ENCODE data around the gene ZSCAN31. TPM values are rescaled to one million over a fixed set of nuclear protein-coding genes. Genes with fewer than 3 reads are reported as not detected.

Gene ZSCAN31
- total RNA-seq, 4 donors from 2014 or later, result 2.4 to 14.1 (median 7.5) TPM

- no peak for ATAC-seq
- intact Hi-C loops (cut with DNase I; ENCODE audit: low total_unique reads), result no loop called here
- H3K4me3 ChIP-seq, result no peak overlapping the region
- H3K27ac ChIP-seq, result no peak overlapping the region
- DNase-seq, result no peak
- TF ChIP-seq POLR2A (IDR thresholded peaks at IDR 0.05) (no peak), CTCF (IDR thresholded peaks at IDR 0.05 in 4 of 5, conservative IDR thresholded peaks at IDR 0.05 in 1 of 5) (no peak)
- peaks cover 0 to 7% of the 10 kb centered on the region in 2 donors for H3K36me3 ChIP-seq
- in situ Hi-C loops (cut with MboI; ENCODE audit: low sequenced_read_pairs in 4 of 4), result no loop called here
- peaks cover 0 to 3% (median 0%) of the 10 kb centered on the region in 3 donors for H3K27me3 ChIP-seq
- no peaks in the 10 kb centered on the region for H3K4me1 ChIP-seq
- no peaks in the 10 kb centered on the region for H3K9me3 ChIP-seq
Measured at GRCh38 chr6:28378644-28379043, 42.7 kb upstream of the ZSCAN31 start.

- no peaks in the 10 kb centered on the region for H3K9me3 ChIP-seq
- no peak for ATAC-seq
- H3K27me3 ChIP-seq, result no peaks in the 10 kb centered on the region
- TF ChIP-seq POLR2A (IDR thresholded peaks at IDR 0.05) (no peak), CTCF (IDR thresholded peaks at IDR 0.05 in 4 of 5, conservative IDR thresholded peaks at IDR 0.05 in 1 of 5) (no peak)
- in situ Hi-C loops (cut with MboI; ENCODE audit: low sequenced_read_pairs in 4 of 4) (no loop called here), intact Hi-C loops (cut with DNase I; ENCODE audit: low total_unique reads) (no loop called here)
- H3K4me3 ChIP-seq, result no peak overlapping the region
- H3K36me3 ChIP-seq, result peaks cover 0 to 7% of the 10 kb centered on the region in 2 donors
- DNase-seq, result no peak
- no peak overlapping the region for H3K27ac ChIP-seq
- H3K4me1 ChIP-seq, result no peaks in the 10 kb centered on the region
Measured at GRCh38 chr6:28377879-28378278, 41.9 kb upstream of the ZSCAN31 start.

- intact Hi-C loops (cut with DNase I; ENCODE audit: low total_unique reads), result no loop called here
- Histone ChIP-seq H3K27ac (no peak overlapping the region), H3K36me3 (peaks cover 0 to 6% of the 10 kb centered on the region in 2 donors), H3K4me1 (no peaks in the 10 kb centered on the region), H3K9me3 (no peaks in the 10 kb centered on the region), H3K4me3 (no peak overlapping the region), H3K27me3 (no peaks in the 10 kb centered on the region)
- DNase-seq (no peak), ATAC-seq (no peak)
- in situ Hi-C loops (cut with MboI; ENCODE audit: low sequenced_read_pairs in 4 of 4), result loop anchor here in 1 of 4 donors (25.0 kb wide), 1 partner anchor 1212 kb away; no protein-coding TSS in a partner anchor
- TF ChIP-seq POLR2A (IDR thresholded peaks at IDR 0.05) (no peak), CTCF (IDR thresholded peaks at IDR 0.05 in 4 of 5, conservative IDR thresholded peaks at IDR 0.05 in 1 of 5) (no peak)
Measured at GRCh38 chr6:28373925-28374324, 38.0 kb upstream of the ZSCAN31 start.

GRCh38 chr6:28371706-28372451 is 35.9 kb upstream of the ZSCAN31 start:
- in situ Hi-C loops (cut with MboI; ENCODE audit: low sequenced_read_pairs in 4 of 4) (loop anchor here in 1 of 4 donors (25.0 kb wide), 1 partner anchor 1210 kb away; no protein-coding TSS in a partner anchor), intact Hi-C loops (cut with DNase I; ENCODE audit: low total_unique reads) (no loop called here)
- H3K4me3 ChIP-seq, result no peak overlapping the region
- ATAC-seq (no peak), DNase-seq (no peak)
- no peaks in the 10 kb centered on the region for H3K9me3 ChIP-seq
- no peaks in the 10 kb centered on the region for H3K4me1 ChIP-seq
- H3K27ac ChIP-seq, result no peak overlapping the region
- H3K27me3 ChIP-seq, result no peaks in the 10 kb centered on the region
- H3K36me3 ChIP-seq, result peaks cover 0 to 20% of the 10 kb centered on the region in 2 donors
- TF ChIP-seq POLR2A (IDR thresholded peaks at IDR 0.05) (no peak), CTCF (IDR thresholded peaks at IDR 0.05 in 4 of 5, conservative IDR thresholded peaks at IDR 0.05 in 1 of 5) (no peak)

All from gastrocnemius medialis (tissue), 4 donors.